ENCODE data around the gene MZT2B. TPM values are rescaled to one million over a fixed set of nuclear protein-coding genes. Genes with fewer than 3 reads are reported as not detected.
"Not testable (repeated sequence)": the region's sequence is repeated elsewhere in the genome, so short reads cannot be mapped to it uniquely, and the experiment has no call there.

Gene MZT2B
- total RNA-seq, 1 donor from 2014 or later = 156 TPM

GRCh38 chr2:130156624-130157004, 25.4 kb upstream of the MZT2B start:
- DNase-seq (ENCODE audit: extremely low spot score in 2 of 2) = no peak
- Histone ChIP-seq H3K27ac (no peak overlapping the region), H3K4me1 (no peaks in the 10 kb centered on the region), H3K27me3 (no peaks in the 10 kb centered on the region), H3K4me3 (no peak overlapping the region), H3K36me3 (peaks cover 0 to 28% of the 10 kb centered on the region in 2 donors), H3K9me3 (no peaks in the 10 kb centered on the region)
- TF ChIP-seq, protein P1, sequence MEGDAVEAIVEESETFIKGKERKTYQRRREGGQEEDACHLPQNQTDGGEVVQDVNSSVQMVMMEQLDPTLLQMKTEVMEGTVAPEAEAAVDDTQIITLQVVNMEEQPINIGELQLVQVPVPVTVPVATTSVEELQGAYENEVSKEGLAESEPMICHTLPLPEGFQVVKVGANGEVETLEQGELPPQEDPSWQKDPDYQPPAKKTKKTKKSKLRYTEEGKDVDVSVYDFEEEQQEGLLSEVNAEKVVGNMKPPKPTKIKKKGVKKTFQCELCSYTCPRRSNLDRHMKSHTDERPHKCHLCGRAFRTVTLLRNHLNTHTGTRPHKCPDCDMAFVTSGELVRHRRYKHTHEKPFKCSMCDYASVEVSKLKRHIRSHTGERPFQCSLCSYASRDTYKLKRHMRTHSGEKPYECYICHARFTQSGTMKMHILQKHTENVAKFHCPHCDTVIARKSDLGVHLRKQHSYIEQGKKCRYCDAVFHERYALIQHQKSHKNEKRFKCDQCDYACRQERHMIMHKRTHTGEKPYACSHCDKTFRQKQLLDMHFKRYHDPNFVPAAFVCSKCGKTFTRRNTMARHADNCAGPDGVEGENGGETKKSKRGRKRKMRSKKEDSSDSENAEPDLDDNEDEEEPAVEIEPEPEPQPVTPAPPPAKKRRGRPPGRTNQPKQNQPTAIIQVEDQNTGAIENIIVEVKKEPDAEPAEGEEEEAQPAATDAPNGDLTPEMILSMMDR (IDR thresholded peaks at IDR 0.05) = no peak
- TF ChIP-seq POLR2A (IDR thresholded peaks at IDR 0.05) (no peak), POLR2AphosphoS5 (IDR thresholded peaks at IDR 0.05; ENCODE audit: insufficient read depth in 1 of 2, low read depth in 1 of 2) (no peak)
- intact Hi-C loops (cut with DNase I) = no loop called here

GRCh38 chr2:130157354-130157753, 24.7 kb upstream of the MZT2B start:
- H3K27me3 ChIP-seq; H3K27ac ChIP-seq; DNase-seq (ENCODE audit: extremely low spot score in 2 of 2); H3K4me1 ChIP-seq; H3K4me3 ChIP-seq; intact Hi-C loops (cut with DNase I); H3K9me3 ChIP-seq: not testable (repeated sequence)
- peaks cover 0 to 24% of the 10 kb centered on the region in 2 donors for H3K36me3 ChIP-seq

DNA sequence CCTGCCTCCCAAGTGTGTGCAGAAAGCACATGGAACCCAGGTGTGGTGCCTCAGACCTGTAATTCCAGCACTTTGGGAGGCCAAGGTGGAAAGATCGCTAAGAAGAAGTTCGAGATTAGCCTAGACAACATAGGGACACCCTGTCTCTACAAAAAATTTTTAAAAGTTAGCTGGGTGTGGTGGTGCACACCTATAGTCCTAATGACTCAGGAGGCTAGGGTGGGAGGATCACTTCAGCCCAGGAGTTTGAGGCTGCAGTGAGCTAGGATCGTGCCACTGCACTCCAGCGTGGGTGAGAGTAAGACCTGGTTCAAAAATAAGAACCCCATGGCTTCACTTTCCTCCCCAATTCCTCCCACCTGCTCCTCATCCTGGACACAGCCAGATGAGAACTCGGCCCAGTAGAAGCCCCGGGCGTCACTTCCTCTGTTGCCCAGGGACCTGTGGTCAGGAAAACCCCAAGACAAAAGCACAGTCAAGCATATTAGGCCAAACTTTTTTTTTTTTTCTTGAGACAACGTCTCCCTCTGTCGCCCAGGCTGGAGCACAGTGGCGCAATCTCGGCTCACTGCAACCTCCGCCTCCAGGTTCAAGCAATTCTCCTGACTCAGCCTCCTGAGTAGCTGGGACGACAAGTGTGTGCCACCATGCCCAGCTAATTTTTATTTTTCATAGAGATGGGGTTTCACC, 24.1 kb upstream of the MZT2B start:
- H3K4me3 ChIP-seq; H3K4me1 ChIP-seq; intact Hi-C loops (cut with DNase I); DNase-seq (ENCODE audit: extremely low spot score in 2 of 2); H3K27me3 ChIP-seq; H3K27ac ChIP-seq; H3K9me3 ChIP-seq: not testable (repeated sequence)
- peaks cover 0 to 21% of the 10 kb centered on the region in 2 donors for H3K36me3 ChIP-seq

GRCh38 chr2:130158631-130159030, 23.4 kb upstream of the MZT2B start:
- Histone ChIP-seq H3K36me3 (peaks cover 0 to 18% of the 10 kb centered on the region in 2 donors), H3K9me3 (no peaks in the 10 kb centered on the region), H3K4me1 (no peaks in the 10 kb centered on the region), H3K27me3 (no peaks in the 10 kb centered on the region), H3K27ac (no peak overlapping the region), H3K4me3 (no peak overlapping the region)
- TF ChIP-seq POLR2A (IDR thresholded peaks at IDR 0.05) = no peak
- TF ChIP-seq, protein P1 (IDR thresholded peaks at IDR 0.05) = no peak
- no peak for TF ChIP-seq POLR2AphosphoS5 (IDR thresholded peaks at IDR 0.05; ENCODE audit: insufficient read depth in 1 of 2, low read depth in 1 of 2)
- intact Hi-C loops (cut with DNase I) = no loop called here
- DNase-seq (ENCODE audit: extremely low spot score in 2 of 2) = no peak

DNA sequence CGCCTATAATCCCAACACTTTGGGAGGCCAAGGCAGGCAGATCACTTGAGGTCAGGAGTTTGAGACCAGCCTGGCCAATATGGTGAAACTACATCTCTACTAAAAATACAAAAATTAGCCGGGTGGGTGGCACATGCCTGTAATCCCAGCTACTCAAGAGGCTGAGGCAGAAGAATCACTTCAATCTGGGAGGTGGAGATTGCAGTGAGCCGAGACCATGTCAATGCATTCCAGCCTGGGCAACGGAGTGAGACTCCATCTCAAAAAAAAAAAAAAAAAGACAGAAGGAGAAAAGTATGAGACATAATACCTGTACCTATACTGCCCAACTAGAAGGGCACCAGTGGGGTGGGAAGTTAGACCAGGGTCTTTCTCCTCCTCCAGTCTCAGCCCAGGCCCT, 22.7 kb upstream of the MZT2B start:
- intact Hi-C loops (cut with DNase I) = not testable (repeated sequence)
- peaks cover 0 to 20% of the 10 kb centered on the region in 2 donors for H3K36me3 ChIP-seq

GRCh38 chr2:130160131-130160530, 21.9 kb upstream of the MZT2B start:
- Histone ChIP-seq H3K4me1 (no peaks in the 10 kb centered on the region), H3K27ac (no peak overlapping the region), H3K27me3 (no peaks in the 10 kb centered on the region), H3K9me3 (no peaks in the 10 kb centered on the region), H3K36me3 (peaks cover 0 to 27% of the 10 kb centered on the region in 2 donors), H3K4me3 (no peak overlapping the region)
- intact Hi-C loops (cut with DNase I) = no loop called here
- TF ChIP-seq POLR2A (IDR thresholded peaks at IDR 0.05) (no peak), POLR2AphosphoS5 (IDR thresholded peaks at IDR 0.05; ENCODE audit: insufficient read depth in 1 of 2, low read depth in 1 of 2) (no peak)
- TF ChIP-seq, protein P1 (IDR thresholded peaks at IDR 0.05) = no peak
- DNase-seq (ENCODE audit: extremely low spot score in 2 of 2) = no peak

More for the DNA sequence above, 22.7 kb upstream of the MZT2B start:
- H3K9me3 ChIP-seq; H3K4me1 ChIP-seq; H3K27ac ChIP-seq; H3K27me3 ChIP-seq; DNase-seq (ENCODE audit: extremely low spot score in 2 of 2); H3K4me3 ChIP-seq: not testable (repeated sequence)

GRCh38 chr2:130160838-130161705, 21.0 kb upstream of the MZT2B start:
- DNase-seq (ENCODE audit: extremely low spot score in 2 of 2); H3K27me3 ChIP-seq; H3K27ac ChIP-seq; H3K4me1 ChIP-seq; intact Hi-C loops (cut with DNase I); H3K9me3 ChIP-seq; H3K4me3 ChIP-seq: not testable (repeated sequence)
- H3K36me3 ChIP-seq = peaks cover 0 to 36% of the 10 kb centered on the region in 2 donors

GRCh38 chr2:130162486-130162885, 19.6 kb upstream of the MZT2B start:
- intact Hi-C loops (cut with DNase I); H3K27ac ChIP-seq; H3K9me3 ChIP-seq; DNase-seq (ENCODE audit: extremely low spot score in 2 of 2); H3K27me3 ChIP-seq; H3K4me1 ChIP-seq; H3K4me3 ChIP-seq: not testable (repeated sequence)
- H3K36me3 ChIP-seq = peaks cover 0 to 41% of the 10 kb centered on the region in 2 donors
